ENCODE data around the gene CABP1.

CABP1 gene

GRCh38 chr12:120690978-120691377, 50.6 kb downstream of the CABP1 start:
- Histone ChIP-seq H3K4me1 (ENCODE audit: low read depth, poor library complexity, severe bottlenecking) (peaks cover 14% of the 10 kb centered on the region), H3K79me2 (ENCODE audit: insufficient read depth, low read depth) (peaks cover 64% of the 10 kb centered on the region), H3K4me3 (IDR thresholded peaks at IDR 0.05; ENCODE audit: insufficient read depth, low read depth, low read length) (no peak overlapping the region), H2AFZ (ENCODE audit: low read depth) (no peak overlapping the region), H3K27me3 (ENCODE audit: insufficient read depth, low read depth) (no peaks in the 10 kb centered on the region), H3K27ac (no peak overlapping the region), H3K36me3 (ENCODE audit: insufficient read depth) (no peaks in the 10 kb centered on the region), H3K4me2 (no peak overlapping the region), H3K9ac (no peak overlapping the region), H4K20me1 (ENCODE audit: insufficient read depth) (peaks cover 20% of the 10 kb centered on the region)
- no peak for TF ChIP-seq CTCF (conservative IDR thresholded peaks at IDR 0.05; ENCODE audit: low read depth, low read length)

DNA sequence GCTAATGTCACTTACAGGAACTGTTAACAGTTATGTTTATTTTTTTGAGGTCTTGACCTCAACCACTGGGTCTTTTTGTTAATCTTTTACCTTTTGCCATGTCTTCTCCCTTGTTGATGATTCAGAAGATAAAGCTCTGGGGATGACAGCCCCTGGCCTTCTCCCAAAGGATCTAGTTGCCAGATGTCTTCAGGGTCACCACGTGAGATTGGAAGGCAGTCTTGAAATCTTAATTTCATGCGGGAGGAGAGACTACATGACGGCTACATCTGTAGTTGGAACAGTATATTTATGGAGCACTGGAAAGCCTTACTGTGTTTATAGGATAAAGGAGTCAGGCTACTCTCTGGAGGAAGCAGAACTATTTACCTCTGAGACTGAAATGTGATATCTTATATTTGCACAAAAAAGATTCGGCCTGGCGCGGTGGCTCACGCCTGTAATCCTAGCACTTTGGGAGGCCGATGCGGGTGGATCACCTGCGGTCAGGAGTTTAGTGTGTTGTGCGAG, 52.2 kb downstream of the CABP1 start:
- Histone ChIP-seq H3K27me3 (ENCODE audit: insufficient read depth, low read depth) (no peaks in the 10 kb centered on the region), H3K4me1 (ENCODE audit: low read depth, poor library complexity, severe bottlenecking) (peaks cover 14% of the 10 kb centered on the region), H2AFZ (ENCODE audit: low read depth) (no peak overlapping the region), H3K79me2 (ENCODE audit: insufficient read depth, low read depth) (peaks cover 60% of the 10 kb centered on the region), H3K4me2 (no peak overlapping the region), H4K20me1 (ENCODE audit: insufficient read depth) (peaks cover 20% of the 10 kb centered on the region), H3K36me3 (ENCODE audit: insufficient read depth) (no peaks in the 10 kb centered on the region), H3K9ac (no peak overlapping the region), H3K4me3 (IDR thresholded peaks at IDR 0.05; ENCODE audit: insufficient read depth, low read depth, low read length) (no peak overlapping the region), H3K27ac (no peak overlapping the region)
- TF ChIP-seq CTCF (conservative IDR thresholded peaks at IDR 0.05; ENCODE audit: low read depth, low read length): no peak

DNA sequence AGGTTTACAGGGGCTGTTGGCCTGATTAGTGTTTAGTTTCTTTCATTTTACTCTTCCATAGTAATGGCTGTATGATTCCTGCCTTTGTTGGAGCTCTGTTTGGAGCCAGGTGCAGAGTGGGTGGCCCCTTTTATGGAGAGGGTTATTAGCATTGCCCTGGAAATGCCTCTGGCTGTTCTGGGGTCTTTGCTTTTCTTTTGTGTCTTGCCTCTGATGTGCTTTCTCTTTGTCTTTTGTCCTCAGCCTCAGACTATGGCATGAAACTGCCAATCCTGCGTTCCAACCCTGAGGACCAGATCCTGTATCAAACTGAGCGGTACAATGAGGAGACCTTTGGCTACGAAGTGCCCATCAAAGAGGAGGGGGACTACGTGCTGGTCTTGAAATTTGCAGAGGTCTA, 53.4 kb downstream of the CABP1 start:
- Histone ChIP-seq H3K79me2 (ENCODE audit: insufficient read depth, low read depth) (peaks cover 47% of the 10 kb centered on the region), H3K4me3 (IDR thresholded peaks at IDR 0.05; ENCODE audit: insufficient read depth, low read depth, low read length) (no peak overlapping the region), H3K27ac (no peak overlapping the region), H3K4me2 (no peak overlapping the region), H3K9ac (no peak overlapping the region), H4K20me1 (ENCODE audit: insufficient read depth) (peaks cover 15% of the 10 kb centered on the region), H3K27me3 (ENCODE audit: insufficient read depth, low read depth) (no peaks in the 10 kb centered on the region), H2AFZ (ENCODE audit: low read depth) (no peak overlapping the region), H3K36me3 (ENCODE audit: insufficient read depth) (no peaks in the 10 kb centered on the region), H3K4me1 (ENCODE audit: low read depth, poor library complexity, severe bottlenecking) (peaks cover 14% of the 10 kb centered on the region)
- no peak for TF ChIP-seq CTCF (conservative IDR thresholded peaks at IDR 0.05; ENCODE audit: low read depth, low read length)

DNA sequence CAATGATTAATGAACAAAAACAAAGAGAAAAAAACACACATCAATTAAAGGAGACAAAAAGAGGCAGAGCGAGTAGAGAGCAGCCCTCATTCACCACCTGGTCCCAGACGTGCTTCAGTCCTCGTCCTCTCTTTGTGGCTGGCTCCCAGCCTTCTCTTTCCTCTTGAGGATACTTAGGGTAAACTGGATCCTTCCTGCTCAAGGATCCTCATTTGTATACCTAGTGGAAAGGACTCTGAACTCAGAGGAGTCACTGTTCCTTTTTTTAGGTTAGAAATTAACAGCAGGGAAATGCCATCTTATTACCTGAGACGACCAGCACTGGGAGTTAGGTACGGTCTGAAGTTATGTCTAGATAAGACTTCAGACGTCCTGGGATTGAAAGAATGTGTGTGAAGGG, 56.2 kb downstream of the CABP1 start:
- no peaks in the 10 kb centered on the region for H3K36me3 ChIP-seq (ENCODE audit: insufficient read depth)
- peaks cover 20% of the 10 kb centered on the region; the same call in 1 of the 2 replicates for H3K79me2 ChIP-seq (ENCODE audit: insufficient read depth, low read depth)

More for the DNA sequence above, 56.2 kb downstream of the CABP1 start:
- no peak for TF ChIP-seq CTCF (conservative IDR thresholded peaks at IDR 0.05; ENCODE audit: low read depth, low read length)
- Histone ChIP-seq H3K27ac (no peak overlapping the region), H3K4me1 (ENCODE audit: low read depth, poor library complexity, severe bottlenecking) (no peaks in the 10 kb centered on the region), H3K9ac (no peak overlapping the region), H3K4me3 (IDR thresholded peaks at IDR 0.05; ENCODE audit: insufficient read depth, low read depth, low read length) (no peak overlapping the region), H3K4me2 (no peak overlapping the region), H3K27me3 (ENCODE audit: insufficient read depth, low read depth) (no peaks in the 10 kb centered on the region), H2AFZ (ENCODE audit: low read depth) (no peak overlapping the region), H4K20me1 (ENCODE audit: insufficient read depth) (no peaks in the 10 kb centered on the region)

All from KMS-11 (cell line).